HCT116 (cell line): ENCODE measurements around the gene NIF3L1. TPM values are rescaled to one million over a fixed set of nuclear protein-coding genes. Genes with fewer than 3 reads are reported as not detected.

ENCODE experiments used
- ATAC-seq: fragments of 200-7000 bp; cut with Tn5 transposase; 2 replicates; pipeline ENCODE4 v1.9.1; 2020; ENCODE audit warnings: mild to moderate bottlenecking, moderate library complexity
- BruUV-seq: library from RNA; stranded (reverse); fragments of 400-500 nt; replicated peaks from 2 replicates; lab custom pipeline; 2021; lab: Mats Ljungman, UMichigan
- CTCF ChIA-PET: fragments of 300-600 bp; sonication (Branson Sonifier 250); formaldehyde crosslinking; loops from one replicate; lab custom pipeline; 2021; ENCODE audit warnings: antibody characterized with exemption; lab: Charles Lee
- POLR2A ChIA-PET: fragments of 300-600, 350-600 bp; sonication (Branson Sonifier 250); formaldehyde crosslinking; loops from one replicate; lab custom pipeline; 2021; ENCODE audit warnings: antibody characterized with exemption; lab: Charles Lee
- RAD21 ChIA-PET, 2 experiments: fragments of 300-600 bp; sonication (Branson Sonifier 250); formaldehyde crosslinking; loops; one replicate each; lab custom pipeline; 2023; ENCODE audit warnings: low total read pairs in 2 of 2; ENCODE audit not compliant: uncharacterized antibody in 2 of 2, unreplicated experiment in 2 of 2, low non-redundant PET in 1 of 2; lab: Charles Lee
- DNase-seq: peaks from one replicate; pipeline ENCODE4 v3.0.0-alpha.2; 2010; ENCODE audit warnings: low read depth, low spot score
- H2AFZ ChIP-seq: fragments of 200-600 bp; shearing (Covaris generic), sonication (generic); 2 replicates; pipeline ENCODE4 v1.6.1; 2017; ENCODE audit warnings: low read depth, mixed run types, mixed read lengths, antibody characterized with exemption, low read length; ENCODE audit not compliant: poor library complexity, severe bottlenecking
- H3K27ac ChIP-seq: 2 replicates; pipeline ENCODE4 v1.5.1; 2012; ENCODE audit warnings: low read depth, low read length
- H3K27me3 ChIP-seq: fragments of 200-600 bp; sonication (generic); 2 replicates; pipeline ENCODE4 v1.6.1; 2016; ENCODE audit warnings: mixed run types, low read length, mixed read lengths; ENCODE audit not compliant: insufficient read depth
- H3K36me3 ChIP-seq, 2 experiments: fragments of 200-500 bp in 1 of 2; fragments of 200-600 bp in 1 of 2; sonication (Bioruptor generic) in 1 of 2; sonication (generic) in 1 of 2; 2 replicates each; pipeline versions ENCODE4 v1.5.1 to v1.6.1; 2014 to 2016; ENCODE audit warnings: low read length in 2 of 2, inconsistent platforms in 1 of 2, mixed read lengths in 1 of 2, mixed run types in 1 of 2; ENCODE audit not compliant: insufficient read depth in 2 of 2, control insufficient read depth in 1 of 2
- H3K4me1 ChIP-seq, 2 experiments: fragments of 200-600 bp in 1 of 2; sonication (generic) in 1 of 2; 2 replicates each; pipeline versions ENCODE4 v1.5.1 to v1.6.1; 2012 to 2017; ENCODE audit warnings: low read length in 2 of 2, inconsistent platforms in 1 of 2, mild to moderate bottlenecking in 1 of 2, mixed read lengths in 1 of 2, mixed run types in 1 of 2, moderate library complexity in 1 of 2; ENCODE audit not compliant: insufficient read depth in 2 of 2, control insufficient read depth in 1 of 2
- H3K4me2 ChIP-seq: fragments of 200-600 bp; sonication (generic); 2 replicates; pipeline ENCODE4 v1.6.1; 2017; ENCODE audit warnings: mixed run types, low read length, mixed read lengths
- H3K4me3 ChIP-seq, 2 experiments: fragments of 200-600 bp in 1 of 2; sonication (generic) in 1 of 2; replicated peaks in 1 of 2; 2 replicates each; pipeline ENCODE4 v1.5.1; 2011 to 2016; ENCODE audit warnings: low read length in 2 of 2, control low read depth in 1 of 2, low read depth in 1 of 2, mild to moderate bottlenecking in 1 of 2, mixed read lengths in 1 of 2, mixed run types in 1 of 2
- H3K79me2 ChIP-seq: fragments of 200-600 bp; sonication (generic); 2 replicates; pipeline ENCODE4 v1.6.1; 2017; ENCODE audit warnings: mild to moderate bottlenecking, mixed run types, low read length, moderate library complexity, mixed read lengths; ENCODE audit not compliant: insufficient read depth
- H3K9ac ChIP-seq: fragments of 200-600 bp; sonication (generic); 2 replicates; pipeline ENCODE4 v1.6.1; 2016; ENCODE audit warnings: low read length, mixed read lengths
- H3K9me2 ChIP-seq: fragments of 200-600 bp; sonication (generic), shearing (Covaris generic); 2 replicates; pipeline ENCODE4 v1.6.1; 2017; ENCODE audit warnings: mixed run types, mild to moderate bottlenecking, moderate library complexity; ENCODE audit not compliant: insufficient read depth
- H3K9me3 ChIP-seq, 2 experiments: fragments of 200-500 bp in 1 of 2; fragments of 200-600 bp in 1 of 2; sonication (Bioruptor generic) in 1 of 2; sonication (generic) in 1 of 2; 2 replicates each; pipeline ENCODE4 v1.6.1; 2014 to 2017; ENCODE audit warnings: low read length in 2 of 2, mixed read lengths in 2 of 2, inconsistent platforms in 1 of 2, low read depth in 1 of 2, mild to moderate bottlenecking in 1 of 2, mixed run types in 1 of 2, moderate library complexity in 1 of 2; ENCODE audit not compliant: control insufficient read depth in 1 of 2, insufficient read depth in 1 of 2
- H4K20me1 ChIP-seq: fragments of 200-600 bp; sonication (generic), shearing (Covaris generic); 2 replicates; pipeline ENCODE4 v1.6.1; 2017; ENCODE audit warnings: mixed run types, mild to moderate bottlenecking, moderate library complexity; ENCODE audit not compliant: insufficient read depth
- CEBPB ChIP-seq: IDR thresholded peaks from 2 replicates; pipeline ENCODE4 v1.6.1; 2012; ENCODE audit warnings: low read depth
- ELF1 ChIP-seq: IDR thresholded peaks from 2 replicates; pipeline ENCODE4 v1.6.1; 2012; ENCODE audit warnings: low read depth, borderline replicate concordance
- EZH2 ChIP-seq: fragments of 200-600 bp; sonication (generic); IDR thresholded peaks from 2 replicates; pipeline ENCODE4 v1.6.1; 2017; ENCODE audit warnings: antibody characterized with exemption, mixed run types
- EZH2phosphoT487 ChIP-seq: fragments of 200-600 bp; IDR thresholded peaks from 2 replicates; pipeline ENCODE4 v1.6.1; 2018; ENCODE audit warnings: antibody characterized with exemption, borderline replicate concordance
- JUND ChIP-seq: IDR thresholded peaks from 2 replicates; pipeline ENCODE4 v1.6.1; 2012
- POLR2A ChIP-seq: IDR thresholded peaks from 2 replicates; pipeline ENCODE4 v1.7.0; 2011; ENCODE audit warnings: borderline replicate concordance; ENCODE audit not compliant: insufficient read depth, insufficient read length; ENCODE audit errors: extremely low read depth
- POLR2AphosphoS5 ChIP-seq: IDR thresholded peaks from 2 replicates; pipeline ENCODE4 v1.6.1; 2011; ENCODE audit warnings: mild to moderate bottlenecking, low read depth, low read length, moderate library complexity
- SP1 ChIP-seq: IDR thresholded peaks from 2 replicates; pipeline ENCODE4 v1.6.1; 2012; ENCODE audit warnings: low read depth
- SRF ChIP-seq: IDR thresholded peaks from 2 replicates; pipeline ENCODE4 v1.6.1; 2012; ENCODE audit warnings: low read depth
- intact Hi-C: fragments of 100-400 bp; cut with micrococcal nuclease; formaldehyde crosslinking; loops from 2 replicates; pipeline ENCODE4 v1.10.0; 2022
- total RNA-seq: library from RNA; stranded (reverse); gene quantifications from one replicate; pipeline ENCODE4 v1.2.1, GENCODE V29; 2021; ENCODE audit not compliant: unreplicated experiment
- TF ChIP-seq, protein P1 (sequence below): IDR thresholded peaks from 2 replicates; pipeline ENCODE4 v1.6.1; 2011; ENCODE audit warnings: mild to moderate bottlenecking, low read length, moderate library complexity; ENCODE audit not compliant: insufficient replicate concordance; ENCODE audit errors: extremely low read depth

Gene NIF3L1
- total RNA-seq, 1 experiment from 2014 or later, result 44.7 TPM

DNA sequence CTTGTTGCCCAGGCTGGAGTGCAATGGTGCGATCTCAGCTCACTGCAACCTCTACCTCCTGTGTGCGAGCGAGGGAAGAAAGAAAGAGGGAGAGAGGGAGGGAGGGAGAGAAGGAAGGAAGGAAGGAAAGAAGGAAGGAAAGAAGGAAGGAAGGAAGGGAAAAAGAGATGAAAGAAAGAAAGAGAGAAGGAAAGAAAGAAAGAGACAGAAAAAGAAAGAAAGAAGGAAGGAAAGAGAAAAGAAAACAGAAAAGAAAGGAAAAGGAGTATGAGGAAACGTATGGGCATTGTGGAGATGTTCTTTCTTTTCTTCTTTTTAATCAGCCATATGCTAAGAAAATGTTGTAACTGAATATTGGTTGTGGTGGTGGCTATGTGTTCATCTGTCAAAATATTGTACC, 41.2 kb upstream of the NIF3L1 start:
- Histone ChIP-seq H3K4me1 (no peaks in the 10 kb centered on the region), H3K9ac (no peak overlapping the region), H3K27ac (no peak overlapping the region), H3K27me3 (no peaks in the 10 kb centered on the region), H3K4me2 (no peak overlapping the region), H2AFZ (no peak overlapping the region), H3K36me3 (peaks cover 13 to 15% of the 10 kb centered on the region in 2 experiments; a peak in 3 of 4 replicates), H4K20me1 (no peaks in the 10 kb centered on the region), H3K79me2 (no peaks in the 10 kb centered on the region), H3K4me3 (no peak overlapping the region), H3K9me3 (no peaks in the 10 kb centered on the region), H3K9me2 (no peaks in the 10 kb centered on the region)
- ChIA-PET CTCF (interaction anchor here (0.9 kb wide), 1 partner anchor 135 kb away, joined by 3 read pairs; no protein-coding TSS in a partner anchor), POLR2A (interaction anchor here (0.7 to 1.8 kb wide), 2 partner anchors 20 to 22 kb away, joined by 4 to 5 read pairs; no protein-coding TSS in a partner anchor), RAD21 (no interaction called here)
- BruUV-seq, result no TSS peak
- ATAC-seq (no peak), DNase-seq (no peak)
- TF ChIP-seq SP1, result no peak
- TF ChIP-seq ELF1, result no peak
- TF ChIP-seq EZH2, result no peak
- no peak for TF ChIP-seq POLR2AphosphoS5
- TF ChIP-seq, protein P1, sequence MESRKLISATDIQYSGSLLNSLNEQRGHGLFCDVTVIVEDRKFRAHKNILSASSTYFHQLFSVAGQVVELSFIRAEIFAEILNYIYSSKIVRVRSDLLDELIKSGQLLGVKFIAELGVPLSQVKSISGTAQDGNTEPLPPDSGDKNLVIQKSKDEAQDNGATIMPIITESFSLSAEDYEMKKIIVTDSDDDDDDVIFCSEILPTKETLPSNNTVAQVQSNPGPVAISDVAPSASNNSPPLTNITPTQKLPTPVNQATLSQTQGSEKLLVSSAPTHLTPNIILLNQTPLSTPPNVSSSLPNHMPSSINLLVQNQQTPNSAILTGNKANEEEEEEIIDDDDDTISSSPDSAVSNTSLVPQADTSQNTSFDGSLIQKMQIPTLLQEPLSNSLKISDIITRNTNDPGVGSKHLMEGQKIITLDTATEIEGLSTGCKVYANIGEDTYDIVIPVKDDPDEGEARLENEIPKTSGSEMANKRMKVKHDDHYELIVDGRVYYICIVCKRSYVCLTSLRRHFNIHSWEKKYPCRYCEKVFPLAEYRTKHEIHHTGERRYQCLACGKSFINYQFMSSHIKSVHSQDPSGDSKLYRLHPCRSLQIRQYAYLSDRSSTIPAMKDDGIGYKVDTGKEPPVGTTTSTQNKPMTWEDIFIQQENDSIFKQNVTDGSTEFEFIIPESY, result no peak
- TF ChIP-seq SRF, result no peak
- no peak for TF ChIP-seq POLR2A
- TF ChIP-seq JUND, result no peak
- no peak for TF ChIP-seq CEBPB
- no peak for TF ChIP-seq EZH2phosphoT487
- intact Hi-C loops, result no loop called here
